K562 (cell line): Measurements from ENCODE around the gene ICAM1. TPM values are rescaled to one million over a fixed set of nuclear protein-coding genes. Genes with fewer than 3 reads are reported as not detected.

Source experiments
- CBFA2T3 ChIP-seq: fragments of 450-650 bp; IDR thresholded peaks from 2 replicates; pipeline ENCODE4 v1.6.1; 2017
- DPF2 ChIP-seq: fragments of 450-650 bp; IDR thresholded peaks from 2 replicates; pipeline ENCODE4 v1.6.1; 2016
- HBP1 ChIP-seq: fragments of 450-650 bp; formaldehyde crosslinking; IDR thresholded peaks from 2 replicates; pipeline ENCODE4 v1.4.0; 2022; ENCODE audit warnings: missing genetic modification characterization
- HEY1 ChIP-seq: fragments of 250-450 bp; sonication (Bioruptor Pico); IDR thresholded peaks from 2 replicates; pipeline ENCODE4 v1.5.0; 2020; ENCODE audit warnings: mild to moderate bottlenecking, moderate library complexity, borderline replicate concordance
- KAT2B ChIP-seq: IDR thresholded peaks from one replicate; pipeline ENCODE4 v1.6.1; 2012; ENCODE audit warnings: low read depth, mild to moderate bottlenecking, control low read depth, inconsistent platforms, low read length, moderate library complexity
- MAZ ChIP-seq, 2 experiments: fragments of 450-650 bp in 1 of 2; sonication (generic) in 1 of 2; formaldehyde crosslinking; IDR thresholded peaks in 1 of 2; conservative IDR thresholded peaks in 1 of 2; 2 replicates each; pipeline versions ENCODE4 v1.4.0 to v1.5.0; 2020; ENCODE audit warnings: mild to moderate bottlenecking in 1 of 2, missing genetic modification reagents in 1 of 2
- PATZ1 ChIP-seq: fragments of 250-450 bp; sonication (Bioruptor Pico); IDR thresholded peaks from 2 replicates; pipeline ENCODE4 v1.5.0; 2020; ENCODE audit warnings: mild to moderate bottlenecking, borderline replicate concordance
- RBFOX2 ChIP-seq: fragments of 200-400 bp; formaldehyde crosslinking; IDR thresholded peaks from 2 replicates; pipeline ENCODE4 v1.6.1; 2017; ENCODE audit warnings: low read depth, mild to moderate bottlenecking, low read length, moderate library complexity
- SAP30 ChIP-seq: fragments of 200-600 bp; sonication (generic); IDR thresholded peaks from 2 replicates; pipeline ENCODE4 v1.6.1; 2012; ENCODE audit warnings: borderline replicate concordance, low read depth, mild to moderate bottlenecking, moderate library complexity, low read length, control low read depth, inconsistent platforms; ENCODE audit not compliant: insufficient read depth, poor library complexity, severe bottlenecking
- SUPT5H ChIP-seq: fragments of 450-650 bp; IDR thresholded peaks from 2 replicates; pipeline ENCODE4 v1.6.1; 2016
- THAP12 ChIP-seq: fragments of 250-450 bp; sonication (Bioruptor Pico); IDR thresholded peaks from 2 replicates; pipeline ENCODE4 v1.9.0; 2021; ENCODE audit warnings: mild to moderate bottlenecking, inconsistent platforms
- polyA plus RNA-seq, 8 experiments: library from polyadenylated mRNA; depleted of rRNA in 4 of 8; stranded (reverse) in 5 of 8; unstranded in 3 of 8; fragments of >200 nt; fragmentation: Nextera tagmentation in 2 of 8; fragmentation: Illumina TruSeq in 1 of 8; extraction: Ambion mirVana in 2 of 8; extraction: Trizol in 1 of 8; gene quantifications; 2 replicates each; pipeline versions ENCODE4 v1.2.1 to v1.2.3, GENCODE V29; 2011 to 2014; ENCODE audit warnings: inconsistent platforms in 1 of 8, missing spikeins in 1 of 8
- total RNA-seq, 7 experiments: library from RNA; depleted of rRNA in 6 of 7; stranded (reverse); fragments of >200 nt in 6 of 7; fragmentation: Illumina TruSeq in 2 of 7; extraction: Trizol in 2 of 7; gene quantifications; 2 replicates each; pipeline versions ENCODE4 v1.2.1 to v1.2.3, GENCODE V29; 2011 to 2021; ENCODE audit warnings: low replicate concordance in 1 of 7

The ICAM1 gene
- total and polyA plus RNA-seq, 9 of the 15 experiments (the other 6 are each of a cell fraction or from before 2014, with no cell fraction given): 2.3 to 24.4 (median 13.4) TPM

GRCh38 chr19:10315335-10316214 lies 44.7 kb downstream of the ICAM1 start, which contains the start of gene FDX2 (continued):
- TF ChIP-seq THAP12 (CRISPR knock-in tag) (peak; percentile 40; the same call in 1 of the 2 replicates), DPF2 (0 out of 2 replicates have a peak, but pooled peaks have one; percentile 4), HBP1 (CRISPR knock-in tag) (0 out of 2 replicates have a peak, but pooled peaks have one; percentile 22), RBFOX2 (peak; percentile 76), HEY1 (no peak), MAZ (CRISPR knock-in tag; conservative IDR thresholded peaks at IDR 0.05 in 1 of 2, IDR thresholded peaks at IDR 0.05 in 1 of 2) (peak; percentile 56 to 62; a peak in 3 of 4 replicates), SUPT5H (peak; percentile 82), CBFA2T3 (peak; percentile 9; the same call in 1 of the 2 replicates), PATZ1 (CRISPR knock-in tag) (no peak), KAT2B (no peak), SAP30 (peak; percentile 99)
